ENCODE measurements around the gene CCDC117. TPM values are rescaled to one million over a fixed set of nuclear protein-coding genes. Genes with fewer than 3 reads are reported as not detected.
"Not testable (repeated sequence)": the region's sequence is repeated elsewhere in the genome, so short reads cannot be mapped to it uniquely, and the experiment has no call there.

Gene CCDC117
- total RNA-seq, 6 experiments from 2014 or later = 15.3 to 24.4 (median 18.0) TPM

- Histone ChIP-seq H3K9me3 (no peaks in the 10 kb centered on the region), H3K27ac (no peak overlapping the region), H3K36me3 (no peaks in the 10 kb centered on the region), H3K4me3 (no peak overlapping the region), H3K27me3 (no peaks in the 10 kb centered on the region), H3K4me1 (no peaks in the 10 kb centered on the region)
- ATAC-seq = peak in 2 of 4 donors; percentile 26 to 40
- no peak for DNase-seq
- 60% methylated on average over 2 of the region's 3 CpGs for WGBS (ENCODE audit: insufficient coverage, low coverage, low lambda C conversion rate, missing lambda C conversion rate)
- TF ChIP-seq CTCF (IDR thresholded peaks at IDR 0.05) (no peak), POLR2A (IDR thresholded peaks at IDR 0.05) (no peak)
- intact Hi-C loops (cut with DNase I) = no loop called here
Measured at GRCh38 chr22:28759861-28760560, 12.5 kb upstream of the CCDC117 start.

DNA sequence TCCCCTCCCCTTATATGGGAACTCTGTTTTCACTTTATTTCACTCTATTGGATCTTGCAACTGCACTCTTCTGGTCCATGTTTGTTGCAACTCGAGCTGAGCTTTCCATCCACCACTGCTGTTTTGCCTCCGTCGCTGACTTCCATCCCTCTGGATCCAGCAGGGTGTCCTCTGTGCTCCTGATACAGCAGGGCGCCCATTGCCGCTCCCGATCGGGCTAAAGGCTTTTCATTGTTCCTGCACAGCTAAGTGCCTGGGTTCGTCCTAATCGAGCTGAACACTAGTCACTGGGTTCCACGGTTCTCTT, 11.1 kb upstream of the CCDC117 start:
- no peaks in the 10 kb centered on the region for H3K36me3 ChIP-seq
- no peak overlapping the region for H3K27ac ChIP-seq
- WGBS (ENCODE audit: insufficient coverage, low coverage, low lambda C conversion rate, missing lambda C conversion rate) = 90% methylated on average over 9 of the region's 10 CpGs
- H3K4me3 ChIP-seq = no peak overlapping the region
- intact Hi-C loops (cut with DNase I) = no loop called here
- no peaks in the 10 kb centered on the region for H3K9me3 ChIP-seq
- DNase-seq = no peak
- no peaks in the 10 kb centered on the region for H3K4me1 ChIP-seq
- H3K27me3 ChIP-seq = no peaks in the 10 kb centered on the region
- ATAC-seq = no peak
- TF ChIP-seq CTCF (IDR thresholded peaks at IDR 0.05) = no peak
- no peak for TF ChIP-seq POLR2A (IDR thresholded peaks at IDR 0.05)

GRCh38 chr22:28762000-28762399, 10.5 kb upstream of the CCDC117 start:
- H3K27ac ChIP-seq; H3K9me3 ChIP-seq; intact Hi-C loops (cut with DNase I); H3K4me1 ChIP-seq; H3K27me3 ChIP-seq; H3K36me3 ChIP-seq; ATAC-seq; H3K4me3 ChIP-seq; DNase-seq: not testable (repeated sequence)
- 67% methylated on average over 3 of the region's 4 CpGs for WGBS (ENCODE audit: insufficient coverage, low coverage, low lambda C conversion rate, missing lambda C conversion rate)

GRCh38 chr22:28766628-28767027, 5.9 kb upstream of the CCDC117 start:
- Histone ChIP-seq H3K27ac (no peak overlapping the region), H3K4me1 (peaks cover 0 to 2% (median 0%) of the 10 kb centered on the region in 4 donors), H3K36me3 (no peaks in the 10 kb centered on the region), H3K9me3 (no peaks in the 10 kb centered on the region), H3K27me3 (no peaks in the 10 kb centered on the region), H3K4me3 (no peak overlapping the region)
- DNase-seq = no peak
- intact Hi-C loops (cut with DNase I) = no loop called here
- 67% methylated on average over 1 of the region's 3 CpGs for WGBS (ENCODE audit: insufficient coverage, low coverage, low lambda C conversion rate, missing lambda C conversion rate)
- ATAC-seq = no peak
- TF ChIP-seq CTCF (IDR thresholded peaks at IDR 0.05) (no peak), POLR2A (IDR thresholded peaks at IDR 0.05) (no peak)

DNA sequence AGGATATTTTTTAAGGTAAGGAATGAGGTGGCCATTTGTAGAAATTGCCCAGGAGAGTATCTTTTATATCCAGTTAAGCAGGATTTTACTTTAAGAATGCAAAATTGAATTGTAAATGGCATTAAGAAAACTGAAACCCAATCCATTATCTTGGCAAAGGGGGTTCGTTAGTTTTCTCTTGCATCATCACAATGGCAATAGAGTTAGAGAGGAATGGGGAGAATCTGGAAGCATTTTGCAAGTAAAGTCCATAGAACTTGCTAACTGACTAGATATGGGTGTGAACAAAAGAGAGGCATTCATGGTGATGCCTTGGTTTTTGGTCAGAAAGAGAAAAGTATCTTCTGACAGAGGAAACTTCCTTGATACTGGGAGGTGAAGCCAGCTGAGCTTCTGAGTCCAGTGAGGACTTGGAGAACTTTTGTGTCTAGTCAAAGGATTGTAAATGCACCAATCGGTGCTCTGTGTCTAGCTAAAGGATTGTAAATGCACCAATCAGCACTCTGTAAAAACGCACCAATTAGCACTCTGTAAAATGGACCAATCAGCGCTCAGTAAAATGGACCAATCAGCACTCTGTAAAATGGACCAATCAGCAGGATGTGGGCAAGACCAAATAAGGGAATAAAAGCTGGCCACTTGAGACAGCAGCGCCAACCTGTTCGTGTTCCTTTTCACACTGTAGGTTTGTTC, 3.6 kb upstream of the CCDC117 start:
- DNase-seq (no peak), ATAC-seq (no peak)
- no peaks in the 10 kb centered on the region for H3K9me3 ChIP-seq
- no peaks in the 10 kb centered on the region for H3K36me3 ChIP-seq
- TF ChIP-seq POLR2A (IDR thresholded peaks at IDR 0.05) (no peak), CTCF (IDR thresholded peaks at IDR 0.05) (no peak)
- WGBS (ENCODE audit: insufficient coverage, low coverage, low lambda C conversion rate, missing lambda C conversion rate) = 50% methylated on average over 2 of the region's 6 CpGs
- H3K4me3 ChIP-seq = no peak overlapping the region
- intact Hi-C loops (cut with DNase I) = no loop called here
- H3K27ac ChIP-seq = no peak overlapping the region
- peaks cover 0 to 11% (median 0%) of the 10 kb centered on the region in 4 donors for H3K4me1 ChIP-seq
- H3K27me3 ChIP-seq = no peaks in the 10 kb centered on the region

Measured in right lobe of liver (tissue), 6 donors.